ENCODE data around the gene SLC46A1.

SLC46A1 gene

DNA sequence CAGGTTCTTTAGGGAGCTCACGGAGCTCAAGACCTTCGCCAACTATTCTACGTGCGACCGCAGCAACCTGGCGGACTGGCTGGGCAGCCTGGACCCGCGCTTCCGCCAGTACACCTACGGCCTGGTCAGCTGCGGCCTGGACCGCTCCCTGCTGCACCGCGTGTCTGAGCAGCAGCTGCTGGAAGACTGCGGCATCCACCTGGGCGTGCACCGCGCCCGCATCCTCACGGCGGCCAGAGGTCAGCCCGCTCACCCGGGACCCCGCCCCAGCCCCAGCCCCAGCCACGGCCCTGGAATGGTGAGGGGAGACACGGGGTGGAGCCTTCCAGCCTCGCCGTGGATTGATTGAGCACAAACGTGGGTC is 21.0 kb downstream of the SLC46A1 start:
- Histone ChIP-seq H4K91ac (ENCODE audit: low read depth, low read length) (no peak overlapping the region), H3K23ac (ENCODE audit: low read length) (no peak overlapping the region), H2AK5ac (ENCODE audit: low read length) (no peak overlapping the region), H2BK120ac (ENCODE audit: insufficient read depth, low read length, poor library complexity) (no peak overlapping the region), H3K4ac (ENCODE audit: low read depth, low read length) (no peak overlapping the region), H2AFZ (ENCODE audit: insufficient read depth, low read length, poor library complexity) (no peak overlapping the region), H4K12ac (ENCODE audit: low read depth, low read length) (no peak overlapping the region), H3K18ac (ENCODE audit: low read length) (no peak overlapping the region), H4K8ac (ENCODE audit: low read depth, low read length) (no peak overlapping the region), H3K79me1 (ENCODE audit: low read length) (no peaks in the 10 kb centered on the region), H2BK5ac (ENCODE audit: low read depth, low read length, poor library complexity) (no peak overlapping the region), H2BK12ac (ENCODE audit: low read length) (no peak overlapping the region), H3K27me3 (ENCODE audit: insufficient read depth, low read length) (peaks cover 21% of the 10 kb centered on the region), H3K4me1 (ENCODE audit: control insufficient read depth in 1 of 2, insufficient read depth in 2 of 2, low read length in 2 of 2) (peaks cover 9 to 23% of the 10 kb centered on the region in 2 experiments), H3K36me3 (ENCODE audit: control insufficient read depth in 1 of 2, insufficient read depth in 2 of 2, low read length in 2 of 2) (no peaks in the 10 kb centered on the region), H3K9me3 (ENCODE audit: insufficient read depth, low read depth, low read length) (peaks cover 3% of the 10 kb centered on the region), H3K27ac (ENCODE audit: low read depth, low read length) (no peak overlapping the region), H3K9ac (ENCODE audit: low read length) (no peak overlapping the region), H3K79me2 (ENCODE audit: control insufficient read depth, insufficient read depth, low read length, poor library complexity) (no peaks in the 10 kb centered on the region), H3K14ac (ENCODE audit: low read length) (no peak overlapping the region), H3K4me3 (ENCODE audit: low read depth, low read length) (peak overlapping the region; percentile 15), H3K4me2 (ENCODE audit: low read length) (peak overlapping the region; percentile 57)
- DNase-seq: peak; percentile 82 to 84
- WGBS (ENCODE audit: extremely low coverage, insufficient coverage, insufficient read length): no CpG with 5 or more reads among the region's 29 CpGs

DNA sequence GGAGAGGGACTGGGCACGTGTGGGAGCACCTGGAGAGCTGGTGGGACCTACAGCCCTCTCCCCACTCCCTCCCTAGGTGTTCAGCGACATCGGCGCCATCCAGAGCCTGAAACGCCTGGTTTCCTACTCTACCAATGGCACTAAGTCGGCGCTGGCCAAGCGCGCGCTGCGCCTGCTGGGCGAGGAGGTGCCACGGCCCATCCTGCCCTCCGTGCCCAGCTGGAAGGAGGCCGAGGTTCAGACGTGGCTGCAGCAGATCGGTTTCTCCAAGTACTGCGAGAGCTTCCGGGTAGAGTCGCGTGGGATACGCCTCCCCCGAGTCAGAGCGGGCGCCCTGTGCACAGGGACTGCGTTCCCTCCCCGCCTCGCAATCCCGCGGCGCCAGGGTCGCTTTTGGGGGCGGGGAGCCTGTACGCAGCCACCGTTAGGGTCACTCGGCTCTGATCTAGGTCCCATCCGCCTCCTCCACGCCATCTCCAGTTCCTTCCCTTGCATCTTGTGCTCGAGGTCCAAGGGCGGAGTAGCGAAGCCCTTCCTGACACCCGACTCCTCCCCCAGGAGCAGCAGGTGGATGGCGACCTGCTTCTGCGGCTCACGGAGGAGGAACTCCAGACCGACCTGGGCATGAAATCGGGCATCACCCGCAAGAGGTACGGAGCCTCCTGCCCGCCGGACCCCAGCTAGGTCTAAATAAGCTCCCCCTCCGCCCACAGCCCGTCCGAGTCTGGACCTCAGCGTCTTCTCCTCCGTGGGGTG is 21.6 kb downstream of the SLC46A1 start:
- Histone ChIP-seq H3K79me2 (ENCODE audit: control insufficient read depth, insufficient read depth, low read length, poor library complexity) (no peaks in the 10 kb centered on the region), H3K23ac (ENCODE audit: low read length) (no peak overlapping the region), H2AK5ac (ENCODE audit: low read length) (no peak overlapping the region), H3K4ac (ENCODE audit: low read depth, low read length) (no peak overlapping the region), H4K91ac (ENCODE audit: low read depth, low read length) (no peak overlapping the region), H3K9ac (ENCODE audit: low read length) (no peak overlapping the region), H3K36me3 (ENCODE audit: control insufficient read depth in 1 of 2, insufficient read depth in 2 of 2, low read length in 2 of 2) (no peaks in the 10 kb centered on the region), H2BK120ac (ENCODE audit: insufficient read depth, low read length, poor library complexity) (no peak overlapping the region), H2AFZ (ENCODE audit: insufficient read depth, low read length, poor library complexity) (peak overlapping the region; percentile 38), H4K12ac (ENCODE audit: low read depth, low read length) (no peak overlapping the region), H3K4me2 (ENCODE audit: low read length) (peak overlapping the region; percentile 57), H3K27ac (ENCODE audit: low read depth, low read length) (no peak overlapping the region), H3K18ac (ENCODE audit: low read length) (no peak overlapping the region), H3K9me3 (ENCODE audit: insufficient read depth, low read depth, low read length) (peaks cover 3% of the 10 kb centered on the region), H4K8ac (ENCODE audit: low read depth, low read length) (no peak overlapping the region), H2BK5ac (ENCODE audit: low read depth, low read length, poor library complexity) (no peak overlapping the region), H3K4me1 (ENCODE audit: control insufficient read depth in 1 of 2, insufficient read depth in 2 of 2, low read length in 2 of 2) (peaks cover 9 to 25% of the 10 kb centered on the region in 2 experiments), H3K27me3 (ENCODE audit: insufficient read depth, low read length) (peaks cover 21% of the 10 kb centered on the region), H3K14ac (ENCODE audit: low read length) (peak overlapping the region; percentile 24), H3K79me1 (ENCODE audit: low read length) (no peaks in the 10 kb centered on the region), H3K4me3 (ENCODE audit: low read depth, low read length) (peak overlapping the region; percentile 15), H2BK12ac (ENCODE audit: low read length) (no peak overlapping the region)
- no CpG with 5 or more reads among the region's 56 CpGs for WGBS (ENCODE audit: extremely low coverage, insufficient coverage, insufficient read length)
- DNase-seq: peak; percentile 27 to 56

DNA sequence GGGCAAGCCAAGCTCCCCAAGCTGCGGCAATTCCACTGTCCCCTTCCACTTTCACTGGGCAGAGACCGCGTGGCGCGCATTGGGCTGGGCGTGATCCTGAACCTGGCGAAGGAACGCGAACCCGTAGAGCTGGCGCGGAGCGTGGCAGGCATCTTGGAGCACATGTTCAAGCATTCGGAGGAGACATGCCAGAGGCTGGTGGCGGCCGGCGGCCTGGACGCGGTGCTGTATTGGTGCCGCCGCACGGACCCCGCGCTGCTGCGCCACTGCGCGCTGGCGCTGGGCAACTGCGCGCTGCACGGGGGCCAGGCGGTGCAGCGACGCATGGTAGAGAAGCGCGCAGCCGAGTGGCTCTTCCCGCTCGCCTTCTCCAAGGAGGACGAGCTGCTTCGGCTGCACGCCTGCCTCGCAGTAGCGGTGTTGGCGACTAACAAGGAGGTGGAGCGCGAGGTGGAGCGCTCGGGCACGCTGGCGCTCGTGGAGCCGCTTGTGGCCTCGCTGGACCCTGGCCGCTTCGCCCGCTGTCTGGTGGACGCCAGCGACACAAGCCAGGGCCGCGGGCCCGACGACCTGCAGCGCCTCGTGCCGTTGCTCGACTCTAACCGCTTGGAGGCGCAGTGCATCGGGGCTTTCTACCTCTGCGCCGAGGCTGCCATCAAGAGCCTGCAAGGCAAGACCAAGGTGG is 24.7 kb downstream of the SLC46A1 start:
- Histone ChIP-seq H3K27ac (ENCODE audit: low read depth, low read length) (no peak overlapping the region), H3K14ac (ENCODE audit: low read length) (no peak overlapping the region), H3K4me1 (ENCODE audit: control insufficient read depth in 1 of 2, insufficient read depth in 2 of 2, low read length in 2 of 2) (peaks cover 9 to 25% of the 10 kb centered on the region in 2 experiments), H3K27me3 (ENCODE audit: insufficient read depth, low read length) (peaks cover 21% of the 10 kb centered on the region), H4K12ac (ENCODE audit: low read depth, low read length) (no peak overlapping the region), H2AK5ac (ENCODE audit: low read length) (no peak overlapping the region), H2AFZ (ENCODE audit: insufficient read depth, low read length, poor library complexity) (no peak overlapping the region), H3K79me2 (ENCODE audit: control insufficient read depth, insufficient read depth, low read length, poor library complexity) (no peaks in the 10 kb centered on the region), H4K91ac (ENCODE audit: low read depth, low read length) (no peak overlapping the region), H3K9ac (ENCODE audit: low read length) (no peak overlapping the region), H2BK5ac (ENCODE audit: low read depth, low read length, poor library complexity) (no peak overlapping the region), H3K9me3 (ENCODE audit: insufficient read depth, low read depth, low read length) (peaks cover 3% of the 10 kb centered on the region), H3K4ac (ENCODE audit: low read depth, low read length) (no peak overlapping the region), H3K18ac (ENCODE audit: low read length) (no peak overlapping the region), H2BK12ac (ENCODE audit: low read length) (peak overlapping the region; percentile 13), H3K23ac (ENCODE audit: low read length) (no peak overlapping the region), H3K4me3 (ENCODE audit: low read depth, low read length) (no peak overlapping the region), H3K4me2 (ENCODE audit: low read length) (peak overlapping the region; percentile 46), H2BK120ac (ENCODE audit: insufficient read depth, low read length, poor library complexity) (no peak overlapping the region), H4K8ac (ENCODE audit: low read depth, low read length) (no peak overlapping the region), H3K79me1 (ENCODE audit: low read length) (no peaks in the 10 kb centered on the region), H3K36me3 (ENCODE audit: control insufficient read depth in 1 of 2, insufficient read depth in 2 of 2, low read length in 2 of 2) (no peaks in the 10 kb centered on the region)
- WGBS (ENCODE audit: extremely low coverage, insufficient coverage, insufficient read length): no CpG with 5 or more reads among the region's 72 CpGs
- DNase-seq: peak; percentile 39 to 64

- no peaks in the 10 kb centered on the region for H3K79me2 ChIP-seq (ENCODE audit: control insufficient read depth, insufficient read depth, low read length, poor library complexity)
- H3K18ac ChIP-seq (ENCODE audit: low read length): no peak overlapping the region
- H3K27ac ChIP-seq (ENCODE audit: low read depth, low read length): no peak overlapping the region
- H3K4me2 ChIP-seq (ENCODE audit: low read length): no peak overlapping the region
- H3K4ac ChIP-seq (ENCODE audit: low read depth, low read length): no peak overlapping the region
- H3K9me3 ChIP-seq (ENCODE audit: insufficient read depth, low read depth, low read length): no peaks in the 10 kb centered on the region
- no peak overlapping the region for H3K23ac ChIP-seq (ENCODE audit: low read length)
- no peak overlapping the region for H2BK12ac ChIP-seq (ENCODE audit: low read length)
- H3K14ac ChIP-seq (ENCODE audit: low read length): no peak overlapping the region
- no peaks in the 10 kb centered on the region for H3K36me3 ChIP-seq (ENCODE audit: control insufficient read depth in 1 of 2, insufficient read depth in 2 of 2, low read length in 2 of 2)
- no peaks in the 10 kb centered on the region for H3K79me1 ChIP-seq (ENCODE audit: low read length)
- no peak overlapping the region for H4K12ac ChIP-seq (ENCODE audit: low read depth, low read length)
- H2BK120ac ChIP-seq (ENCODE audit: insufficient read depth, low read length, poor library complexity): no peak overlapping the region
- no peak overlapping the region for H2BK5ac ChIP-seq (ENCODE audit: low read depth, low read length, poor library complexity)
- no peak overlapping the region for H2AFZ ChIP-seq (ENCODE audit: insufficient read depth, low read length, poor library complexity)
- peak; percentile 96 to 99 for DNase-seq
- H3K9ac ChIP-seq (ENCODE audit: low read length): no peak overlapping the region
- H3K4me1 ChIP-seq (ENCODE audit: control insufficient read depth in 1 of 2, insufficient read depth in 2 of 2, low read length in 2 of 2): peaks cover 9 to 25% of the 10 kb centered on the region in 2 experiments
- no peak overlapping the region for H4K91ac ChIP-seq (ENCODE audit: low read depth, low read length)
- H3K27me3 ChIP-seq (ENCODE audit: insufficient read depth, low read length): peaks cover 19% of the 10 kb centered on the region
- no peak overlapping the region for H2AK5ac ChIP-seq (ENCODE audit: low read length)
- H4K8ac ChIP-seq (ENCODE audit: low read depth, low read length): no peak overlapping the region
- no CpG with 5 or more reads among the region's 10 CpGs for WGBS (ENCODE audit: extremely low coverage, insufficient coverage, insufficient read length)
- no peak overlapping the region for H3K4me3 ChIP-seq (ENCODE audit: low read depth, low read length)
Measured at GRCh38 chr17:28379814-28380801, 25.9 kb downstream of the SLC46A1 start.
